HG03159 (cell line): ENCODE data around the gene CLIP1.
"Not testable (repeated sequence)": the region's sequence is repeated elsewhere in the genome, so short reads cannot be mapped to it uniquely, and the experiment has no call there.

Experiments used
- ATAC-seq: cut with Tn5 transposase; IDR thresholded peaks from one replicate; pipeline ENCODE4 v1.9.1; 2021; ENCODE audit warnings: mild to moderate bottlenecking, moderate library complexity; ENCODE audit not compliant: unreplicated experiment

The CLIP1 gene

GRCh38 chr12:122399592-122400373 lies 22.7 kb downstream of the CLIP1 start:
- ATAC-seq: no peak

- ATAC-seq: no peak
These were observed 23.2 kb downstream of the CLIP1 start for GRCh38 chr12:122399254-122399591.

GRCh38 chr12:122397981-122398380 lies 24.5 kb downstream of the CLIP1 start:
- ATAC-seq: not testable (repeated sequence)

GRCh38 chr12:122395319-122395718 lies 27.1 kb downstream of the CLIP1 start:
- ATAC-seq: no peak

- no peak for ATAC-seq
These were observed 27.8 kb downstream of the CLIP1 start for GRCh38 chr12:122394626-122395194.

GRCh38 chr12:122393817-122394216 lies 28.7 kb downstream of the CLIP1 start:
- no peak for ATAC-seq

- no peak for ATAC-seq
These were observed 30.1 kb downstream of the CLIP1 start for GRCh38 chr12:122392411-122392810.

GRCh38 chr12:122389677-122390076 lies 32.8 kb downstream of the CLIP1 start:
- ATAC-seq: no peak

GRCh38 chr12:122387887-122388286 lies 34.6 kb downstream of the CLIP1 start:
- no peak for ATAC-seq

GRCh38 chr12:122385171-122386016 lies 37.1 kb downstream of the CLIP1 start:
- ATAC-seq: no peak

- no peak for ATAC-seq
These were observed 39.5 kb downstream of the CLIP1 start for GRCh38 chr12:122382919-122383350.

- no peak for ATAC-seq
These were observed 41.4 kb downstream of the CLIP1 start for GRCh38 chr12:122381021-122381420.

- ATAC-seq: not testable (repeated sequence)
These were observed 45.7 kb downstream of the CLIP1 start for GRCh38 chr12:122376751-122377150.

- no peak for ATAC-seq
These were observed 47.8 kb downstream of the CLIP1 start for GRCh38 chr12:122374707-122375106.

GRCh38 chr12:122371475-122372045 lies 50.9 kb downstream of the CLIP1 start:
- no peak for ATAC-seq

GRCh38 chr12:122368361-122369073 lies 54.0 kb downstream of the CLIP1 start:
- ATAC-seq: no peak

GRCh38 chr12:122367632-122368031 lies 54.8 kb downstream of the CLIP1 start:
- not testable (repeated sequence) for ATAC-seq

- no peak for ATAC-seq
These were observed 55.6 kb downstream of the CLIP1 start for GRCh38 chr12:122366685-122367475.

GRCh38 chr12:122365226-122365625 lies 57.2 kb downstream of the CLIP1 start:
- ATAC-seq: not testable (repeated sequence)

- no peak for ATAC-seq
These were observed 58.7 kb downstream of the CLIP1 start for GRCh38 chr12:122363782-122364181.
